Measurements from ENCODE around the gene ANKRD16. TPM values are rescaled to one million over a fixed set of nuclear protein-coding genes. Genes with fewer than 3 reads are reported as not detected.

Gene ANKRD16
- total and polyA plus RNA-seq, 2 of the 8 experiments (the other 6 are each of a cell fraction or from before 2014, with no cell fraction given): 8.2 to 12.7 TPM

DNA sequence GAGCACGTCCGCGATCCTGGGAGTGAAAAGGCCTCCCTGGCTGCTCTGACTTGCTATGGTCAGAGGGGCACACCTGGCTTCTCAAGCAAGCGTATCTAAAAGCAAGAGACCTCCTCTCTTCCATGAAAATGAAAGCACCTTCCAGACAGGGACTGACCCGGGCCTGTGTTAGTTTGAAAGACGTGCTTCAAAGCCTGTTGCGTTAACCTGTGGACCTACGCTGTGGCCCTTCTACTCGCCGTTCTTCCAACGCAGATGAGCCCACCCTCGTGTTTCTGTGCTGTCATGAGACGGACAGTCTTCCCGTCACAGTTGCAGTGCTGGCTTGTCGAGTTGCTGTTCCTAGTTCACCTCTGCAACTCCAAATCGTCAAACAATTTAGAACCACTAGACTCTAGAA, 61.0 kb downstream of the ANKRD16 start (continued):
- no peak for TF ChIP-seq TBP (IDR thresholded peaks at IDR 0.05; ENCODE audit: low read depth, low read length)
- TF ChIP-seq, protein P1, sequence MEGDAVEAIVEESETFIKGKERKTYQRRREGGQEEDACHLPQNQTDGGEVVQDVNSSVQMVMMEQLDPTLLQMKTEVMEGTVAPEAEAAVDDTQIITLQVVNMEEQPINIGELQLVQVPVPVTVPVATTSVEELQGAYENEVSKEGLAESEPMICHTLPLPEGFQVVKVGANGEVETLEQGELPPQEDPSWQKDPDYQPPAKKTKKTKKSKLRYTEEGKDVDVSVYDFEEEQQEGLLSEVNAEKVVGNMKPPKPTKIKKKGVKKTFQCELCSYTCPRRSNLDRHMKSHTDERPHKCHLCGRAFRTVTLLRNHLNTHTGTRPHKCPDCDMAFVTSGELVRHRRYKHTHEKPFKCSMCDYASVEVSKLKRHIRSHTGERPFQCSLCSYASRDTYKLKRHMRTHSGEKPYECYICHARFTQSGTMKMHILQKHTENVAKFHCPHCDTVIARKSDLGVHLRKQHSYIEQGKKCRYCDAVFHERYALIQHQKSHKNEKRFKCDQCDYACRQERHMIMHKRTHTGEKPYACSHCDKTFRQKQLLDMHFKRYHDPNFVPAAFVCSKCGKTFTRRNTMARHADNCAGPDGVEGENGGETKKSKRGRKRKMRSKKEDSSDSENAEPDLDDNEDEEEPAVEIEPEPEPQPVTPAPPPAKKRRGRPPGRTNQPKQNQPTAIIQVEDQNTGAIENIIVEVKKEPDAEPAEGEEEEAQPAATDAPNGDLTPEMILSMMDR (IDR thresholded peaks at IDR 0.05; ENCODE audit: control extremely low read depth in 1 of 3, insufficient read depth in 1 of 3, low read depth in 1 of 3, low read length in 3 of 3): no peak
- no peak for TF ChIP-seq PHF8 (conservative IDR thresholded peaks at IDR 0.05; ENCODE audit: low read depth, low read length)
- no peak for TF ChIP-seq RNF2 (IDR thresholded peaks at IDR 0.05; ENCODE audit: borderline replicate concordance, low read depth, low read length, missing control alignments, poor library complexity, severe bottlenecking)
- TF ChIP-seq NANOG (IDR thresholded peaks at IDR 0.05; ENCODE audit: insufficient read depth, low read depth, low read length, poor library complexity, severe bottlenecking): no peak
- TF ChIP-seq SP1 (IDR thresholded peaks at IDR 0.05; ENCODE audit: low read depth, low read length): no peak
